Endothelial cell of umbilical vein (primary cell): ENCODE data around the gene LSM3. TPM values are rescaled to one million over a fixed set of nuclear protein-coding genes. Genes with fewer than 3 reads are reported as not detected.

Experiments used
- BruUV-seq: library from RNA; stranded (reverse); fragments of 400-500 nt; replicated peaks from 2 replicates; lab custom pipeline; 2021; lab: Mats Ljungman, UMichigan
- CTCF ChIA-PET: fragments of 300-600, 350-600 bp; sonication (Branson Sonifier 250); formaldehyde crosslinking; loops from one replicate; lab custom pipeline; 2021; ENCODE audit warnings: antibody characterized with exemption, inconsistent platforms; lab: Charles Lee
- POLR2A ChIA-PET: fragments of 300-600, 350-600 bp; sonication (Branson Sonifier 250); formaldehyde crosslinking; loops from one replicate; lab custom pipeline; 2021; ENCODE audit warnings: antibody characterized with exemption, inconsistent platforms; lab: Charles Lee
- DNase-seq: peaks from one replicate; pipeline ENCODE4 v3.0.0-alpha.2; 2011; ENCODE audit warnings: low read depth, low spot score
- FAIRE-seq: peaks from 2 replicates; lab custom pipeline; 2011; peaks lifted over from hg19 to GRCh38; lab: Jason Lieb, UNC
- H2AFZ ChIP-seq: 2 replicates; pipeline ENCODE4 v1.6.0; 2012; ENCODE audit warnings: low read depth, low read length, control low read depth, inconsistent platforms
- H3K27ac ChIP-seq: 2 replicates; pipeline ENCODE4 v1.5.1; 2011; ENCODE audit warnings: low read depth, mild to moderate bottlenecking, control low read depth, low read length, moderate library complexity; ENCODE audit not compliant: insufficient read depth
- H3K27me3 ChIP-seq, 2 experiments: 2 replicates each; pipeline versions ENCODE4 v1.6.0 to v1.6.1; 2011; ENCODE audit warnings: low read length in 2 of 2, mixed read lengths in 1 of 2; ENCODE audit not compliant: control insufficient read depth in 2 of 2, insufficient read depth in 2 of 2
- H3K36me3 ChIP-seq, 2 experiments: 2 replicates in 1 of 2; 3 replicates in 1 of 2; pipeline ENCODE4 v1.5.1; 2011; ENCODE audit warnings: low read length in 2 of 2, mild to moderate bottlenecking in 1 of 2, moderate library complexity in 1 of 2; ENCODE audit not compliant: control insufficient read depth in 2 of 2, insufficient read depth in 2 of 2; ENCODE audit errors: extremely low read depth in 1 of 2
- H3K4me1 ChIP-seq: 3 replicates; pipeline ENCODE4 v1.5.1; 2011; ENCODE audit warnings: mild to moderate bottlenecking, low read length; ENCODE audit not compliant: control insufficient read depth, insufficient read depth; ENCODE audit errors: extremely low read depth
- H3K4me2 ChIP-seq: 2 replicates; pipeline ENCODE4 v1.6.1; 2011; ENCODE audit warnings: low read length, control low read depth, mixed read lengths; ENCODE audit not compliant: insufficient read depth
- H3K4me3 ChIP-seq, 3 experiments: fragments of 200-600 bp in 1 of 3; sonication (generic), shearing (Covaris generic) in 1 of 3; replicated peaks in 1 of 3; 2 replicates each; pipeline ENCODE4 v1.5.1; 2011 to 2016; ENCODE audit warnings: control low read depth in 3 of 3, low read length in 3 of 3, mild to moderate bottlenecking in 2 of 3, inconsistent platforms in 1 of 3, low read depth in 1 of 3, moderate library complexity in 1 of 3; ENCODE audit not compliant: insufficient read depth in 1 of 3
- H3K79me2 ChIP-seq: 2 replicates; pipeline ENCODE4 v1.6.0; 2012; ENCODE audit warnings: low read length, inconsistent platforms; ENCODE audit not compliant: control insufficient read depth, insufficient read depth
- H3K9ac ChIP-seq: replicated peaks from 2 replicates; pipeline ENCODE3; 2011; ENCODE audit warnings: low read length, control low read depth; ENCODE audit not compliant: insufficient read depth; ENCODE audit errors: extremely low read depth
- H3K9me1 ChIP-seq: replicated peaks from 3 replicates; pipeline ENCODE4 v1.6.0; 2011; ENCODE audit warnings: mild to moderate bottlenecking, low read length; ENCODE audit not compliant: control insufficient read depth, insufficient read depth; ENCODE audit errors: extremely low read depth
- H3K9me3 ChIP-seq: replicated peaks from 2 replicates; pipeline ENCODE4 v1.5.1; 2012; ENCODE audit warnings: low read length, inconsistent platforms; ENCODE audit not compliant: control insufficient read depth, insufficient read depth
- H4K20me1 ChIP-seq: replicated peaks from 2 replicates; pipeline ENCODE3; 2011; ENCODE audit warnings: mild to moderate bottlenecking, low read length; ENCODE audit not compliant: control insufficient read depth, insufficient read depth; ENCODE audit errors: extremely low read depth
- EZH2 ChIP-seq: IDR thresholded peaks from 2 replicates; pipeline ENCODE4 v1.6.1; 2012; ENCODE audit warnings: borderline replicate concordance, low read depth, mild to moderate bottlenecking, moderate library complexity, low read length, inconsistent platforms; ENCODE audit not compliant: severe bottlenecking
- FOS ChIP-seq: IDR thresholded peaks from 2 replicates; pipeline ENCODE4 v1.6.1; 2011; ENCODE audit warnings: mild to moderate bottlenecking, low read length, moderate library complexity, borderline replicate concordance; ENCODE audit not compliant: insufficient read depth
- GATA2 ChIP-seq: IDR thresholded peaks from 2 replicates; pipeline ENCODE4 v1.7.0; 2011; ENCODE audit warnings: low read depth, mild to moderate bottlenecking, moderate library complexity, mixed read lengths, low read length; ENCODE audit not compliant: insufficient read length, insufficient read depth
- JUN ChIP-seq: IDR thresholded peaks from 2 replicates; pipeline ENCODE4 v1.6.1; 2011; ENCODE audit warnings: borderline replicate concordance, low read depth; ENCODE audit not compliant: insufficient read length, insufficient read depth
- MYC ChIP-seq: IDR thresholded peaks from one replicate; pipeline ENCODE4 v1.6.1; 2011; ENCODE audit warnings: mild to moderate bottlenecking, low read depth, low read length
- POLR2A ChIP-seq: IDR thresholded peaks from 2 replicates; pipeline ENCODE4 v1.6.1; 2012; ENCODE audit warnings: low read depth, mild to moderate bottlenecking, control low read depth, low read length
- POLR2AphosphoS5 ChIP-seq: IDR thresholded peaks from 2 replicates; pipeline ENCODE4 v1.6.1; 2012; ENCODE audit warnings: low read depth, mild to moderate bottlenecking, control low read depth, low read length, moderate library complexity; ENCODE audit not compliant: insufficient read depth
- dilution Hi-C: fragments of 300-500 bp; cut with MboI; formaldehyde crosslinking; loops from one replicate; pipeline ENCODE4 v1.15.0; 2019; ENCODE audit warnings: low sequenced_read_pairs; ENCODE audit not compliant: extremely low pct_ligation_motif_present
- intact Hi-C: fragments of 100-400 bp; cut with micrococcal nuclease; formaldehyde crosslinking; loops from one replicate; pipeline ENCODE4 v1.10.0; 2022
- polyA plus RNA-seq, 4 experiments: library from polyadenylated mRNA; depleted of rRNA in 3 of 4; stranded (reverse) in 3 of 4; unstranded in 1 of 4; fragments of >200 nt; gene quantifications; 2 replicates each; pipeline versions ENCODE4 v1.2.1 to v1.2.3, GENCODE V29; 2011 to 2012; ENCODE audit warnings: missing spikeins in 1 of 4
- total RNA-seq: library from RNA; stranded (reverse); gene quantifications from 2 replicates; pipeline ENCODE4 v1.2.3, GENCODE V29; 2021
- TF ChIP-seq, protein P1 (sequence below), 2 donors: IDR thresholded peaks; 1 replicate in 1 of 2; 2 replicates in 1 of 2; pipeline ENCODE4 v1.5.1; 2011; ENCODE audit warnings: low read length in 2 of 2, mild to moderate bottlenecking in 2 of 2, moderate library complexity in 2 of 2, control low read depth in 1 of 2, inconsistent platforms in 1 of 2, low read depth in 1 of 2; ENCODE audit not compliant: insufficient read depth in 1 of 2; ENCODE audit errors: extremely low read depth in 1 of 2
- TF ChIP-seq, protein P2 (sequence below): IDR thresholded peaks from 2 replicates; pipeline ENCODE4 v1.6.1; 2011; ENCODE audit not compliant: insufficient read depth, insufficient read length

Gene LSM3
- total and polyA plus RNA-seq, 2 donors (not counting 3 experiments of a cell fraction or from before 2014, with no cell fraction given) = 4.4 to 13.0 TPM

GRCh38 chr3:14141602-14142341 is 36.8 kb upstream of the LSM3 start:
- Histone ChIP-seq H2AFZ (no peak overlapping the region), H3K9me3 (no peaks in the 10 kb centered on the region), H3K36me3 (peaks cover 0 to 27% of the 10 kb centered on the region in 2 experiments), H3K9ac (peak overlapping the region; percentile 7), H3K27me3 (no peaks in the 10 kb centered on the region), H3K27ac (peak overlapping the region; percentile 100), H3K79me2 (no peaks in the 10 kb centered on the region), H3K4me3 (no peak overlapping the region), H3K9me1 (no peaks in the 10 kb centered on the region), H4K20me1 (no peaks in the 10 kb centered on the region), H3K4me1 (peaks cover 41% of the 10 kb centered on the region), H3K4me2 (no peak overlapping the region)
- intact Hi-C loops = loop anchor here (5.0 to 10.0 kb wide), 4 partner anchors 263 to 1921 kb away; partner anchors contain the start of genes NR2C2 and SLC6A6
- dilution Hi-C loops = no loop called here
- POLR2A ChIA-PET = interaction anchor here (2.9 kb wide), 1 partner anchor 17 kb away, joined by 11 read pairs; the partner anchor contains the start of genes CHCHD4 and TMEM43
- TF ChIP-seq JUN (no peak), FOS (no peak), POLR2A (no peak), GATA2 (no peak)
- CTCF ChIA-PET = interaction anchor here (1.5 to 4.9 kb wide), 2 partner anchors 17 to 245 kb away, joined by 4 to 30 read pairs; partner anchors contain the start of genes CHCHD4 and TMEM43
- FAIRE-seq (peak; percentile 47), DNase-seq (peak; percentile 59)
- no TSS peak for BruUV-seq

GRCh38 chr3:14142567-14143270 is 35.9 kb upstream of the LSM3 start:
- BruUV-seq = TSS peak; percentile 5
- H3K9ac ChIP-seq = peak overlapping the region; percentile 93
- CTCF ChIA-PET = interaction anchor here (0.8 to 4.9 kb wide), 3 partner anchors 9 to 246 kb away, joined by 3 to 30 read pairs (median 4); partner anchors contain the start of genes CHCHD4 and TMEM43

More at GRCh38 chr3:14142567-14143270, 35.9 kb upstream of the LSM3 start:
- intact Hi-C loops = loop anchor here (5.0 to 10.0 kb wide), 4 partner anchors 262 to 1920 kb away; partner anchors contain the start of genes NR2C2 and SLC6A6
- no peak overlapping the region for H3K4me3 ChIP-seq
- dilution Hi-C loops = no loop called here
- TF ChIP-seq, protein P1, sequence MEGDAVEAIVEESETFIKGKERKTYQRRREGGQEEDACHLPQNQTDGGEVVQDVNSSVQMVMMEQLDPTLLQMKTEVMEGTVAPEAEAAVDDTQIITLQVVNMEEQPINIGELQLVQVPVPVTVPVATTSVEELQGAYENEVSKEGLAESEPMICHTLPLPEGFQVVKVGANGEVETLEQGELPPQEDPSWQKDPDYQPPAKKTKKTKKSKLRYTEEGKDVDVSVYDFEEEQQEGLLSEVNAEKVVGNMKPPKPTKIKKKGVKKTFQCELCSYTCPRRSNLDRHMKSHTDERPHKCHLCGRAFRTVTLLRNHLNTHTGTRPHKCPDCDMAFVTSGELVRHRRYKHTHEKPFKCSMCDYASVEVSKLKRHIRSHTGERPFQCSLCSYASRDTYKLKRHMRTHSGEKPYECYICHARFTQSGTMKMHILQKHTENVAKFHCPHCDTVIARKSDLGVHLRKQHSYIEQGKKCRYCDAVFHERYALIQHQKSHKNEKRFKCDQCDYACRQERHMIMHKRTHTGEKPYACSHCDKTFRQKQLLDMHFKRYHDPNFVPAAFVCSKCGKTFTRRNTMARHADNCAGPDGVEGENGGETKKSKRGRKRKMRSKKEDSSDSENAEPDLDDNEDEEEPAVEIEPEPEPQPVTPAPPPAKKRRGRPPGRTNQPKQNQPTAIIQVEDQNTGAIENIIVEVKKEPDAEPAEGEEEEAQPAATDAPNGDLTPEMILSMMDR (IDR thresholded peaks at IDR 0.05; ENCODE audit: extremely low read depth in 1 of 2, insufficient read depth in 1 of 2, low read depth in 1 of 2, low read length in 2 of 2) = no peak
- TF ChIP-seq MYC (no peak), POLR2A (no peak), JUN (no peak), EZH2 (no peak), GATA2 (no peak), FOS (no peak), POLR2AphosphoS5 (no peak)
- TF ChIP-seq, protein P2, sequence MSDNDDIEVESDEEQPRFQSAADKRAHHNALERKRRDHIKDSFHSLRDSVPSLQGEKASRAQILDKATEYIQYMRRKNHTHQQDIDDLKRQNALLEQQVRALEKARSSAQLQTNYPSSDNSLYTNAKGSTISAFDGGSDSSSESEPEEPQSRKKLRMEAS = no peak
- POLR2A ChIA-PET = interaction anchor here (2.9 kb wide), 1 partner anchor 17 kb away, joined by 11 read pairs; the partner anchor contains the start of genes CHCHD4 and TMEM43
- H3K79me2 ChIP-seq = no peaks in the 10 kb centered on the region
- H3K9me3 ChIP-seq = no peaks in the 10 kb centered on the region
- no peaks in the 10 kb centered on the region for H3K27me3 ChIP-seq
- H3K4me2 ChIP-seq = peak overlapping the region; percentile 88
- peaks cover 41% of the 10 kb centered on the region for H3K4me1 ChIP-seq
- peaks cover 0 to 22% of the 10 kb centered on the region in 2 experiments for H3K36me3 ChIP-seq
- no peak for FAIRE-seq
- peak overlapping the region; percentile 100 for H3K27ac ChIP-seq
- no peaks in the 10 kb centered on the region for H4K20me1 ChIP-seq
- no peaks in the 10 kb centered on the region for H3K9me1 ChIP-seq
- no peak overlapping the region for H2AFZ ChIP-seq
- DNase-seq = no peak
